HPDE6-E6E7 (cell line): ENCODE data around the gene FAM200A.
A peak's percentile ranks its signal among the peaks of the same experiment; 100 is the strongest.
"Not testable (repeated sequence)": the region's sequence is repeated elsewhere in the genome, so short reads cannot be mapped to it uniquely, and the experiment has no call there.

Experiments used
- DNase-seq: peaks from one replicate; pipeline ENCODE4 v3.0.0; 2011; ENCODE audit warnings: missing footprints; ENCODE audit errors: extremely low spot score

Gene FAM200A

GRCh38 chr7:99504281-99504602 lies 47.7 kb downstream of the FAM200A start:
- DNase-seq, result peak; percentile 98

GRCh38 chr7:99501236-99501635 lies 50.7 kb downstream of the FAM200A start:
- DNase-seq, result not testable (repeated sequence)

DNA sequence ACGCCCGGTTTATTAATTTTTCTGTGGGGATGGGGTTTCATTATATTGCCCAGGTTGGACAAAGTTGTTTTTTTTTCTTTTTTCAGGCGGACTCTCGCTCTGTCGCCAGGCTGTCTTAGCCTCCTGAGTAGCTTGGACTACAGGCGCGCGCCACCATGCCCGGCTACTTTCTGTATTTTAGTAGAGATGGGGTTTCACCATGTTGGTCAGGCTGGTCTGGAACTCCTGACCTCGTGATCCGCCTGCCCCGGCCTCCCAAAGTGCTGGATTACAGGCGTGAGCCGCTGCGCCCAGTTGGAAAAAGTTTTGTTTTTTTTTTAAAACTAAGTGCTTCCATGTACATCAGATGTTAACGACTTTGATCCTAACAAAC lies 51.3 kb downstream of the FAM200A start:
- DNase-seq, result no peak

DNA sequence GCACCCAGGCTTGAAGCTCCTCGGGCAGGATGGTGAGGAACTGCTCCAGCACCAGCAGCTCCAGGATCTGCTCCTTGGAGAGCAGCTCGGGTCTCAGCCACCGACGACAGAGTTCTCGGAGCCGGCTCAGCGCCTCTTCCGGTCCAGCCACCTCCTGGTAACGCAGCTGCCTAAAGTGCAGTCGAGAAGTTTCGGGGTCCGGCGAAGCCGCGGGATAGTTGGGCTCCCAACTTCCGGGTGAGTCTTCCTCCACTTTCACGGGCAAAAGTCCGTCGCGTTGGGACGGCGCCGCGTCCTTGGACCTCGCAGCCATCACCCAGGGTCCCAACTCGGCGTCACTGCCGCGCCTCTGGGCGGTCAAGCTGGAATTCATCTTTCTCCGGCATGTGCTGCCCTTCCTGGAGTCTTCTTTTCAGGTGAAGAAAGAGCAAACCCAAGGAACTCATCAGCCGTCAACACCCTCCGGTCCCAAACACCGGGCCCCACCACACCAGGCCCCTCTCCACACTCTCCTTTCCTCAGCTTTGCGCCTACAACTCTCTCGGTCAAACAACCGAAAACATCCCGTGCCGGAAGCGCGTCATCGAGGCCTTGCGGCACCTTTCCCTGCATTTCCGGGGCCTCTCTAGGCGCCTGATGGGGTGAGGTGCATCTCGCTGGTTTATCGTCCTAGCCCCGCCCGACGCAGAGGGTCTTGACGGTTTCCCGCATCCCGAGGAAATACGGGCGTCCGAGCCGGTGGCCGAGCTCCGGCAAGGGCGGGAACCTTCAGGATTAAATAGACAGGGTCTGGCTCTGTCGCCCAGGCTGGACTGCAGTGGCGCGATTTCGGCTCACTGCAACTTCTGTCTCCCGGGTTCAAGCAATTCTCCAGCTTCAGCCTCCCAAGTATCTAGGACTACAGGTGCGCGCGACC lies 51.9 kb downstream of the FAM200A start, which contains the start of gene ZNF394:
ZNF394 (minus strand) TSS at position 561 of the 916 bp plus-strand sequence; CDS start at position 373, 188 bp downstream.
- peak; percentile 91 for DNase-seq

GRCh38 chr7:99499371-99499720 lies 52.6 kb downstream of the FAM200A start:
- DNase-seq, result no peak

GRCh38 chr7:99498546-99498944 lies 53.4 kb downstream of the FAM200A start:
- DNase-seq, result no peak

DNA sequence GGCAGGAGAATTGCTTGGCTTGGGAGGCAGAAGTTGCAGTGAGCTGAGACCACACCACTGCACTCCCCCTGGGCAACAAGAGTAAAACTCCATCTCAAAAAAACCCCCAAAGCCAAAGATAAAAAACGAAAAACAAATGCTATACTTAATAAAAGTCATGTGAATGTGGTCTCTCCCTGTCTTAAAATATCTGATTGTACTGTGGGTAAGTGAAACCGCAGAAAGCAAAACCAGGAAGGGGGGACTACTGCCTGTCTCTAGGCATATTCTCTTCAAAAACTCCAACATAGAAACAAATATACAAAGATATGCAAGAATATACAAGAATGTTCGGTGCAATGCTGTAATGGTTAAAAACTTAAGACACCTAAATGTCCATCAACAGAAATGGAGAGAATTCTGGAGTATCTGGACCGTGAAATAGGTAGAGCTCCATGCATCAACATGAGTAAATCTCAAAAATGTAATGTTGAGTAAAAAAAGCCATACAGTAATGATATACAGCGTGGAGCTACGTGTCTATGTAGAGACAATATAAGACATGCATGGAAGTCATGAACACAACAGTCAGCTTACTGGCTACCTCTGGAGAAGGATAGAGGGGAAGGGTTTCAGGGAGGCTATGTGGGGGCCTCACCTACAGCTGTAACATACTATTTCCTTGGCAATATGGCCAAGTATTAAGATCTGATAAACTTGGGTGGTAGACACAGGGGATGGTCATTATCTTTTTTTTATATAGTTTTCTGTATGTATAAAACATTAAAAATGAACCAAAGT lies 54.0 kb downstream of the FAM200A start:
- no peak for DNase-seq
